RPMI7951 (cell line): ENCODE results near the gene PRPSAP2. TPM values are rescaled to one million over a fixed set of nuclear protein-coding genes. Genes with fewer than 3 reads are reported as not detected.
"Not testable (repeated sequence)": the region's sequence is repeated elsewhere in the genome, so short reads cannot be mapped to it uniquely, and the experiment has no call there.

Source experiments
- DNase-seq: peaks from one replicate; pipeline ENCODE4 v3.0.0-alpha.2; 2012; ENCODE audit warnings: low read depth
- total RNA-seq: library from RNA; depleted of rRNA; stranded (reverse); fragments of >200 nt; shearing (Covaris generic); gene quantifications from 2 replicates; pipeline ENCODE4 v1.2.3, GENCODE V29; 2014

The PRPSAP2 gene
- total RNA-seq, 1 experiment from 2014 or later = 26.6 TPM

DNA sequence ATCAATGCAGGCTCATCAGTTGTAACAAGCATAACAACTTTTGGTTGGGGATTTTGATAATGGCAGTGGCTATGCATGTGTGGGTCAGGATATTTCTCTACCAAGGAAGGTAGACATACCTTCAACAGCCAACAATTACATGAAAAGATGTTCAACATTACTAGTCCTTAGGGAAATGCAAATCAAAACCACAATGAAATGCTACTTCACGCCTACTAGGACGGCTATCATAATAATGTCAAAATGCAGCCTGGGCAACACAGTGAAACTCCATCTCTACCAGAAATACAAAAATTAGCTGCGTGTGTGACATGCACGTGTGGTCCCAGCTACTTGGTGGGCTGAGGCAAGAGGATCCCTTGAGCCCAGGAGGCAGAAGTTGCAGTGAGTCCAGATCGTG, 86.7 kb downstream of the PRPSAP2 start:
- no peak for DNase-seq

DNA sequence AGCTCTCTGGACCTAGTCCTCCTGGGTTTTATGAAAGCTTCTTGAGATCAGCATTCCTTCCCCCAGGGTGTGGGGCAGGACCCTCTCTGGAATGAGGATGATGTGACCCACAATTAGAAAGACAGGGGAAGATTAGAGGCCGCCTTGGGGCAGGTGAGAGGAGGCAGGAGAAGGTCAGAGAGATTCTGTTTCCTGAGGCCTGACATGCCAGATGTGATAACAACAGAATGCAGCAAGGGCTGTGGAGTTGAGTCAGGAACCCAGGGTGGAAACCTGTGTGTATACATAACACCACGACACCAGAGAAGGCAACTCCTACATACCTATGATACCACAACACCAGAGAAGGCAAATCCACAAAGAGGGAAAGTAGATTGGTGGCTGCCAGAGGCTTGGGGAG, 88.6 kb downstream of the PRPSAP2 start:
- DNase-seq = no peak

DNA sequence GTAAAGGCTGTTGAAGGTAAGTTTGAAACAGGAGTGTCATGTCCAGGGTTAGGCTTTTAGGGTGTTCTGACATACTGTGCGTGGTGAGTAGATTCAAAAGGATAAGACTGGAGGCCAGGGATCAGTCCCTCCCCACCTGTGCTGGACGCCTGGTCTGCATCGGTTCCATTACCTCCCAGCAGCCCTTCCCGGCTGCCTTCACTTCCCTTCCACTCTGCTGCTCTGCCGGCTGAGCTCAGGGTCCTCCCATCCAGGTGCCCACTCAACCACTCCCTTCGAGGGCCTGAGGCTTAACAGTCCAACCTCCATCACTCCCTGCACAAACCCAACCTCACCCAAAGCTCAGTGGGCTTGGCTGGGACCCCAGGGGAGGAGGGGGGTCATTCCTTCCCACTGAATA, 89.9 kb downstream of the PRPSAP2 start:
- DNase-seq = no peak

DNA sequence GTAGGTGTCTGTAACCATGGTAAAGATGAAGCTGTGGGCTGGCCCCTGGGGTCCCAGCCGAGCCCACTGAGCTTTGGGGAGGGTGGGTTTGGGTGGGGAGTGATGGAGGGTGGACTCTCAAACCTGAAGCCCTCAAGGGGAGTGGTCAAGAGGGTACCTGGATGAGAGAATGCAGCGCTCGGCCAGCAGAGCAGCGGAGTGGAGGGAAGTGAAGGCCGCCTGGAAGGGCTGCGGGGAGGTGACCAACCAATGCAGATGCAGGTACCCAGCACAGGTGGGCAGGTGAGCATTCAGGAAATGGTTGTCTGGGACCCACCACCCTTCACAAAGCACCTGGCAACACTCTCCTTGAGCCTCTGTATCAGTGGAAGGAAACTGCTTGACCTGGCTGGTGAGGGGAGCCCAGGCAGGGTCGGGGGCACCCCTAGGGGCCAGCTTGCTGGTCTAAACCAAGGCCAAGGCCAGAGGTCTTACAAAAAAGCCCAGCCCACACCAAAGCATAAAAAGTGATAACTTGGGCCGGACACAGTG, 90.6 kb downstream of the PRPSAP2 start:
- no peak for DNase-seq

DNA sequence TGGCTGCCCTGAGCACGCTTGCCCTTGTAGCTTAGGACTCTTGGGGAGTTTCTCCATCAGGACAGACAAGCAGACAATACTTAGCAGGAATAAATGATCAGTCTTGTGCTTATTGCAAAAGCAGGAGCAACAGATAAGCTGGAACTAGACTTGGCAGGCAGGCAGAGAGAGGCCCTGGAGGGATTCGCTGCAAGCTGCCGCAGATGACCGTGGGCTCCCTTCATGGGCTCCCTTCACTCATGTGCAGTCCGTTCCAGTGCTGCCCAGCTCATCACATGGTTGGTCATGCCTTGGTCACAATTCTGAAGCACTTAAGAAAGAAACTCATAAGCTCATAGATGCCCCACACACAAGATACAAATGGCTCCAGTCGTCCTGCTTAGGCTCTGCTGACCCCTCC, 91.6 kb downstream of the PRPSAP2 start:
- DNase-seq = no peak

DNA sequence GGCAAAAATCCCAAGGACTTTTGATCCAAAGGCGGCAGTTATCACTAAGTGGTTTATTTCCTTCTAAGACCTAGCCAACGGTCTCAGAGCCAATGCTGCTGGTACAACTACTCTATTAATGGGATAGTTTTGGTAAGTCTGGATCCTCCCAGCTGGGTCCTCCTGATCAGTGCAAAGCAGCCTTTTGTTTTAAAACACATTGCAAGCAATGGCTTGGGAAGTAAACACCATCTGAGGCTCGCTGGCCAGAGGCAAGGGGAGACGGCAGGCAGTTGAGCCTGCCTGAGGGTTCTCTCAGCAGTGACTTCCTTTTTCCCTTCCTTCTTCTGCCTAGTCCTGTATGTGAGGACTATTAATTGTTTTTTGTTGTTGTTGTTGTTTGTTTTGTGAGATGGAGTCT, 92.4 kb downstream of the PRPSAP2 start:
- DNase-seq = no peak

DNA sequence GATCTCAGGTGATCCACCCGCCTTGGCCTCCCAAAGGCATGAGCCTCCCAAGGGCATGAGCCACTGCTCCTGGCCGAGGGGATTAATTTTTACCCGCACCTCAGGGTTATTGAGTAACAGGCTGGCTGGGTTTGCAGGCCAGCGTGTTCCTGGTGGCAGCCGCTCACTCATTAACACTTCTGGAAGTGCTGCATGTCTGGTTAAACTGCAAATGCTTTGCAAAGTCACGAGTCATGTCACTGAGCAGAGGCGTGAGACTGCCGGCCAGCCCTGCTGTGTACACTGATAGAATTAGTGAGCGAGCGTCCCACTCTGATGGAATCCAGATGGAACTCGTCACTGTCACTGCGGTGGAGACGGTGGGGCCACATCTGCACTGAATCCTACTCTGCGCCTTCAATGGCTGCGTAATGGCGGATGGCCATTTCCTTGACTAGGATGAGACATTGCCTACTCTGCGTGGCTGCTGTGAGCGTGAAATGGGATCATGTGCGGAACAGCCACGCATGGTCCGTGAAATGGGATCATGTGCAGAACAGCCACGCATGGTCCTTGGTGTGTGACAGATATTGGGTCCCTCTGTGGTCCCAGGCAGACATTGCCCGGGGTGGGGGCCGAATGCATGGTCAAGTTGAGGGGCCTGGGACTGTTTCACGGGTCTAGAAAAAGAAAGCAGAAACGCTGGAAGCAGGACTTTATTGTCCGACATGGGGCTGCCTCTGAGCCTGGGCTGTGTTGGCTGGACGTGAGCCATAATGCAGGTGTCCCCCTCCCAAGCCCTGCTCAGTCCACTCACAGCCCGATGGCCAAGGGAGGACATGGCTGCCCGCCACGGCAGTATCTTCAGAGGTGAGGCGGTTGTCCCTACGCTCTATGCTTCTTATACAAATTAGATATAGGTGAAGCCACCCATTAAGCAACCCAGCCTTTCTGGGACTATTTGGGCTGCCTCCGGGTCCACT, 93.3 kb downstream of the PRPSAP2 start:
- DNase-seq = no peak

DNA sequence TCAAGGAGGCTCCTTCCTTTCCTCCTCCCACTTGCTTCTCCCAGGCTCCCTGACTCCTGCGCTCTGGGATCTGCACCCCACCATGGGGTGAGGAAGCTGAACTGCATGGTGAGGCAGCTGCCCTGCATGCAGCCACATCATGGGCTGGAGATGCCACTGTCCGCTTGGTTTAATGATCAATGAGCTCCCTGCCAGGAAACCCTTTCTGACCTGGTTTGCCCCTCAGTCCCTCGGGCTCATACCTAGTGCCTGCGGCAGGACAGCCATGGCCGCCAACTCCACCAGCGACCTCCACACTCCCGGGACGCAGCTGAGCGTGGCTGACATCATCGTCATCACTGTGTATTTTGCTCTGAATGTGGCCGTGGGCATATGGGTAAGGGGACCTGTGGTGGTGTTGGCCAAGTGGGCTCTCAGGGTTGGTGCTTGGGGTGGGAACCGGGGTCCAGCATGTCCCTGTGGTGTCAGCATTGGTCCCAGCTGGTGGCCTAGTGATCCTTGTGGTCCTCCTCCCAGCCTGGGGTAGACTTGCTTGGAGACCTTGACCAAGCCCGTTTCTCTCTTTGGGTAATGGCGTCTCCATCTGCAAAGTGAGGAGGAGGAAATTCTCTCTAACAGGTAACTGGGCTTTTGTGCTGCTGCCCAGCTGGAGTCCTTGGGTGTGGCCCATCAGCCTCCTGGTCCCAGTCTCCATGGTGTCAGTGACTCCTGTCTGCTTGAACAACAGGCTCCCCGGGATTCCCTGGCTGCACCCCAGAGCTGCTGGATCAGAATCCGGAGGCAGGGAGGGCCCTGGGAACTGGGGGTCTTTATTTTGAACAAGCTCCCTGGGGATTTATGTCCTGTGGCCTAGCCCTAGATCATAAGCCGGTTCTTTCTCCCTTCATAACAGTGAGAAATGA, 94.3 kb downstream of the PRPSAP2 start, which contains the start of gene SLC5A10:
SLC5A10 (plus strand) TSS at position 225 of the 902 bp plus-strand sequence; CDS start at position 266, 41 bp downstream.
- no peak for DNase-seq

DNA sequence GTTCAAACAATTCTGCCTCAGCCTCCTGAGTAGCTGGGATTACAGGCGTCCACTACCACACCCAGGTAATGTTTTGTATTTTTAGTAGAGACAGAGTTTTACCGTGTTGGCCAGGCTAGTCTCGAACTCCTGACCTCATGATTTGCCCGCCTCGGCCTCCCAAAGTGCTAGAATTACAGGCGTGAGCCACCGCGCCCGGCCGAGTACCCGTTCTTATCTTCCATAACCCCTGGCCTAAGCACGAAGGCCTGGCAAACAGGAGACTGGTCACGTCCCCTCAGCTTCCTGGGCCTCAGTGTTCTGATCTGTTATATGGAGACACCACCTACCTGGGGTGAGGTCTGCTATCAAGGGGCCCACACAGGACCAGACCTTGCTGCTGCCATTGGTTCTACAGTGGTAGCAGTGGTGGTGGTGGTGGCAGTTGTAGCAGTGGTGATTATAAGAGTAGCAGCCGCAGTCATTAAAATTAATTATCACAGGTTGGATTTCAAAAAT, 95.3 kb downstream of the PRPSAP2 start:
- no peak for DNase-seq

DNA sequence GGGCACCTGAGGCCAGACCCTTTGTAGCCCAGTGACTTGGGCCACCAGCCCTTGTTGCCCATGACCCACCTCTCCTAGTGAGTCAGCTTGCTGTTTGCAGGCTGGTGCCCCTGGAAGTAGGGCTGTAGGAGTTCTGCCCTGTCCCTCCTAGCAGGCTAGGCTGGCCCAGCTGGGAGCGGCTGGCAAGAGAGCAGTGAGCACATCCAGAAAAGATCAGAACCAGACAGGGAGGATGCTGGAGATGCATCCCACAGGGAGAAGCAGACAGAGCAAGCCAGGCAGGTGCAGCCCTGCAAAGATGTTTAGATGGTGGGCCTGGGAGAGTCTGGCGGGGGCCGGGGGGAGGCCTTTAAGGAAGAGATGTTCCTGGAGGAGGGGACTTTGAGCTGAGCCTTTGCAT, 96.4 kb downstream of the PRPSAP2 start:
- no peak for DNase-seq

DNA sequence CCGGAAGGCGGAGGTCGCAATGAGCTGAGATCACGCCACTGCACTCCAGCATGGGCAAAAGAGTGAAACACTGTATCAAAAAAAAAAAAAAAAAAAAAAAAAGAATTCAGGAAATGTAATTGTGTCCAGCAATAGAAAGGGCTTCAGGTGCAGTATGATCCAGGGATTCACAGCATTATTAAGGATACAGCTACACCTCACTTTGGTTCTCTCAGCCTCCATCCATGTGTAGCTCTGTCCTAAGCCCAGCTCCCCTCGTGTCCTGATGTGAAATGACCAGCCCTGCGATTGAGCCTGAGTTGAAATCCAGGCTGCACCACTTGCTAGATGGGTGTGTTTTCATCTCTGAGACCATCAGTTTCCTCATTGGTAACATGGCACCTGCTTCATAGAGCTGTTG, 97.1 kb downstream of the PRPSAP2 start:
- no peak for DNase-seq

DNA sequence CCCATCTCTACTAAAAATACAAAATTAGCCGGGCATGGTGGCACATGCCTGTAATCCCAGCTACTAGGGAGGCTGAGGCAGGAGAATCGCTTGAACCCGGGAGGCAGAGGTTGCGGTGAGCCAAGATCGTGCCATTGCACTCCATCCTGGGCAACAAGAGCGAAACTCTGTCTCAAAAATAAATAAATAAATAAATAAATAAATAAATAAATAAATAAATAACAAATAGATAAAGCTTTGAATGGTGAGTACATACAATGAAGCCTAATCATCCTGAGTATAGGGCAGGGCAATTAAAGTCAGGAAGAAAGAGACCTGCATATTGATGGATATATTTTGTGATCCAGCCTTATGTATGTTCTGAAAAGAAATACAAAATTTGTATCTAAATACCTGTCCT, 98.1 kb downstream of the PRPSAP2 start:
- not testable (repeated sequence) for DNase-seq

DNA sequence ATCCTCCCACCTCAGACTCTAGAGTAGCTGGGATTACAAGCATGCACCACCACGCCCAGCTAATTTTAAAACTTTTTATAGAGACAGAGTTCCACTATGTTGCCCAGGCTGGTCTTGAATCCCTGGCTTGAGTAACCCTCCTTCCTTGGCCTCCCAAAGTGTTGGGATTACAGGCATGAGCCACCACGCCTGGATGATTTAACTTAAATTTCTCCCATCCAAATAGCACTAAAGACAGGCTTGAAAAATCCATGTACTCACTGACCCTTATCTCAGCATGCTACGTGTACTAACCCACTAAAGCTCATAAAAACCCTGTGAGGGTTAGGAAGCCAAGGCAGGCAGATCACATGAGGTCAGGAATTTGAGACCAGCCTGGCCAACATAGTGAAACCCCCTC, 98.7 kb downstream of the PRPSAP2 start:
- no peak for DNase-seq

DNA sequence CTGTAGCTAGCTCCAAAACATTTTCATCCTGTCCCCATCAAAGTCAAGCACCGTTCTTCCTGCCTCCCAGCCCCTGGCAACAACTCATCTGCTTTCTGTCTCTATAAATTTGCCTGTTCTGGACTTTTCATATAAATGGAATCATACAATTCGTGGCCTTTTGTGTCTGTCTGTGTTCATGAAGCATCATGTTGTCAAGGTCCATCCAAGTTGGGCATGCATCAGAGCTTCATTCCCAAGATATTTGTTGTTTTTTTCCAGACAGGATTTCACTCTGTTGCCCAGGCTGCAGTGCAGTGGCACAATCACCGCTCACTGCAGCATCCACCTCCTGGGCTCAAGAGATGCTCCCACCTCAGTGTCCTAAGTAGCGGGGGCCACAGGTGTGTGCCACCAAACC, 99.9 kb downstream of the PRPSAP2 start:
- no peak for DNase-seq

DNA sequence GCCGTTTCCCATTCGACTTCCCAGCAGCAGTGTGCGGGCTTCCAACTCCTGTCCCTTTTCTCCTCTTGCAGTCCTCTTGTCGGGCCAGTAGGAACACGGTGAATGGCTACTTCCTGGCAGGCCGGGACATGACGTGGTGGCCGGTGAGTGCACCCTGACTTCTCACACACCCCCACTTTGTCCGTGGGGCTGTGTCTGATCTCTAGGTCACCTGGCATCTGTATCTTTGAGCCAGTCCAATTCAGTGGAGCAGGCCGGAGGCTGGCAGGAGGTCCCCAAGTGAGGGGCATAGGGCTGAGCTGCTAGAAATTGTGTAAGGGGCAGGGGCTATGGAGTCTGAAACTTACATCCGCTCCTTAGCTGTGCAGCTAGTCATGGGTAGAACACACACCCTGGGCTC, 100.7 kb downstream of the PRPSAP2 start:
- no peak for DNase-seq

DNA sequence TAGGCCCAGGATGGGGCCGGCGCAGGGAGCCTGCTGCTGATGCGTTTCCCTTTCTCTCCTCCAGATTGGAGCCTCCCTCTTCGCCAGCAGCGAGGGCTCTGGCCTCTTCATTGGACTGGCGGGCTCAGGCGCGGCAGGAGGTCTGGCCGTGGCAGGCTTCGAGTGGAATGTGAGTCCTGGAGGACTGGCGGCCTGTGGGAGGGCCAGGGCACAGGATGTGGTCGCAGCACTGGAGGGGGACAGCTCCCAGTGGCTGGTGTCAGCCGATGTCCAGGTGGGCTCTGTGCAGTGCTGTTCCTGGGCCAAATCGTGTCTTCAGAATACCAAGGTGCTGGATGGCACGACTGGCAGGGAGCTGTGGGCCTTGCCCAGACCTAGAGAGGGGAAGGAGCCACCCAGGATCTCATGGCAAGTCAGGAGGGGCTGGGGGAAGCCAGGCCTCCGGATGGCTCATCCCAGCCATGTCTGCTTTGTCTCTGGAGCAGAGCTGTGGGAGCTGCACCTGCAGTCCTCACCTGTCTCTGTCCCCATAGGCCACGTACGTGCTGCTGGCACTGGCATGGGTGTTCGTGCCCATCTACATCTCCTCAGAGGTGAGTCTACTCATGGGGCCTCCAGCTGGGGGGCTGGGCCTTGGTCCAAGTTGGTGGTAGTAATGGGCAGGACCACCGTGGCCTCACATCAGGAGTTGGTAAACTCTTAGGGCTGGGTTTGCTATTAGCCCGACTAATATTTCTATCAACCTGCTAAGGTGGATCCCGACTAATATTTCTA, 101.3 kb downstream of the PRPSAP2 start:
- no peak for DNase-seq

DNA sequence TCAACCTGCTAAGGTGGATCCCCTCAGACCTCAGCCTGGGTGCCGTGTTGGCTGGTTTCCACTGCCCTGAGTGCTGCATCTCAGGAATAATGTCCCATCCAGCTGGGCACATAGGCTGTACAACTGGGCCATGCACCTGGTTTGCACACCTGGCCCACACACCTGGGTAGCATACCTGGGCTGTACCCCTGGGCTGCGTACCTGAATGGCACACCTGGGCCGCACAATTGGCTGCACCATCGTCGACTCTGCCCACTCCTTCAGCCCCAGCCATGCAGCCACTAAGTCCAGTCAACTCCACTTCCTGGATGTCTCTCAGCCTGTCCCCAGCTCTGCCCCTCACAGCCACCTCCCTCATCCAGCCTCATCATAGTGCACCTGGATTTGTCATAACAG, 101.9 kb downstream of the PRPSAP2 start:
- DNase-seq = no peak

DNA sequence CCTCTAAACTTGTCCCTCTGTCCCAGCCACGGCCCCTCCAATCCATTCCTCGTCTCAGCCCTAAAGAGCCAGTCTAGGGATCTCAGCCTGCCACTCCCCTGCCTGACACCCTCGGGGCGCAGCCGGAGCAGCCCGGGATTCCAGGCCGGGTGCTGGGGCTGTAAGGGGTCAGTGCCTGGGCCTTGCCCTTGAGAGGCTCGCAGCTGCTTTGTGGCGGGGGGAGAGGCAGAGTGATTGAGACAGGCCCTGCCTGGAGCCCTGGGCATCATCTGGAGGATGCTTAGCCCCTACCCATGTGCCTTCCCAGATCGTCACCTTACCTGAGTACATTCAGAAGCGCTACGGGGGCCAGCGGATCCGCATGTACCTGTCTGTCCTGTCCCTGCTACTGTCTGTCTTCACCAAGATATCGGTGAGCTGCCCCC, 102.3 kb downstream of the PRPSAP2 start:
- no peak for DNase-seq

DNA sequence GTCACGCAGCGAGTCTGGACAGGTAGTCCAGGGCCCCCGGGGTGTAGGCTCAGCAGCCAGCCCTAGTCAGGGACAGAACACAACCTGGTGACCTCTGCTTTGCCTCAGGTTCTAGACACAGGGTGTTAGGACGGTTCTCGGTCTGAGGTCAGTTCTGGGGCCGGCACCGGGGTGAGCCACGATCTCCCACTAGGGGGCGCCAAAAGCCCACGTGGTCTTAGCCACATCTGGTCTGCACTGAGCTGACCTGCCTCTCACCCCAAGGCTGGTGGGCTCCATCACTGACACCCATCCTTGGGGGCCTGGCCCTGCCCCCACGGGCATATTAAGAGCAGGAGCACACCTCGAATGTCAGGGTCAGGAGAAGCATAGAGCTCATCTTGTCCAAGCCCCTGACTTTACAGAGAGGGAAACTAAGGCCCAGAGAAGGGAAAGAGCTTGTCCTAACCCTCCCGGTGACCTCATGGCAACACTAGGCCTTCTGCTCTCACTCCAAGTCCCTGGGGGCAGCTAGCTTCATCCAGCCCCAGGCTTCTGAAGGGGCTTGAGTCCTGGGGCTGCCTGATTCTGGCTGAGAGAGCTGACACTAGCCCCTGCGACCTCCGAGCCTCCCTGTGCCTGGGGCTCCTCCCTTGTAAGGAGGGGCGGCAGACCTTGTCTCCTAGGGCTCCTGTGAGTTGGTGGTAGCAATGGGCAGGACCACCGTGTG, 103.0 kb downstream of the PRPSAP2 start:
- DNase-seq = peak; percentile 54

DNA sequence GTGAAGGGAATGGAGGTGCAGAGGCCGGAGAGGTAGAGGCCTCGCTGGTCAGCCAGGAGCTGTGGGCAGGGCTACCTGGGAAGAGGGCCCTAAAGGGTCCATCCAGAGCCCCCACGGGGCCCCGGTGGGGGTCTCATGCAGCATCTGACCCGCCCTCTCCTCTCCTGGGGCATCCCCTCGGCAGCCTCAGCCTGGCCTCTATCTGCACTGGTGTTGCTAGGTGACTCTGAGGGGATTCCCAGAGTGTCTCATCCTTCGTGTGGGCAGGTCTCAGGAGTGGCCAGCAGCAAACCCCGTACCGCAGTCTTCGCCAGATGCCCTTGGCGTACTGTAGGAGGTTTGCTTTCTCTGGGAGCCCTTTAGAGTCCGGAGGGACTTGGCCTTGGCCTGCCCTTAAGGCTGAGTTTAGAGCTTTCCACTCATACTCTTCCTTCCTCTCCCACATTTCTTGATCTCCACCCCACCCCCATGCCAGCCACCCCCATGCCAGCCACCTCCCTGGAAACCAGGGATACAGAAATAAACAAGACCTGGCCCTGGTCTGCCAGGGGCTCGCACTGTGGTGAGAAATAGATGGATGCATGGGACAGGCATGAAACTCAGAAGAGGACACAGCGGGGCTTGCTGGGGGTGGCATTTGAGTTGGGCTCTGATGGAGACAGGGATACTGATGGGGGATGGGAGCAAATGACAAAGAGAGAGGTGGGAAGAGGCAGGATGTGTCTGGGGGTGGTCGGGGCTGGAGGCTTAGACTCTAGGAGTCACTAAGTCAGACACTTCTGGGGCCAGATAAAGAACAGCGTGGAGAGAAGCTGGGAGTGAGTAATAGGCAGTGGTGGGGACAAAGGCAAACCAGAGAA, 103.9 kb downstream of the PRPSAP2 start:
- peak; percentile 67 for DNase-seq
